Upper lobe of left lung (tissue), 4 donors: ENCODE measurements around the gene GOT1.

ENCODE experiments used
- POLR2AphosphoS5 ChIP-seq, 2 donors: sonication (generic); formaldehyde crosslinking; IDR thresholded peaks; one replicate each; pipeline ENCODE4 v1.5.1; 2017; ENCODE audit warnings: antibody characterized with exemption in 2 of 2
- TF ChIP-seq, protein P1 (sequence below), 6 experiments: fragments of 450-650 bp in 4 of 6; fragments of 200-600 bp in 2 of 6; sonication (generic) in 2 of 6; IDR thresholded peaks; one replicate each; pipeline ENCODE4 v1.5.1; 2016 to 2019; ENCODE audit warnings: antibody characterized with exemption in 6 of 6

DNA sequence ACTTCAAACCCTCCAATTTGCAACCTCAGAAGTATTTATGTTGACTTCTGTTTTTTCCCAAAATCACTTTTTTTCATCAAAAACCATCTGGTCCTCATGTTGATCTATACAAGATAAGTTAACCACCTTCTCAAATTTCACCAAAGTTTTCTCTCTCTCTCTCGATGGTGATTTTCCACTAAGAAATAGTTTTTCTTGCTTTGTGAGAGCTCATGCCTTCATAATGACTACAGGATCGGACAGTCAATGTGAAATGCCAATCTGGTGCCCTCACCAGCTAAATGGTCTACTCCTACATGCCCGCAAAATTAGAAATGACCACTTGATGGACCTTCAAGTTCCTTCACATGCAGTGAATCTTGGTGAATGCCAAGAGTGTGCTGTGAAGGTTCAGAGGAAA is 60.9 kb downstream of the GOT1 start:
- TF ChIP-seq POLR2AphosphoS5 (IDR thresholded peaks at IDR 0.05): no peak
- TF ChIP-seq, protein P1, sequence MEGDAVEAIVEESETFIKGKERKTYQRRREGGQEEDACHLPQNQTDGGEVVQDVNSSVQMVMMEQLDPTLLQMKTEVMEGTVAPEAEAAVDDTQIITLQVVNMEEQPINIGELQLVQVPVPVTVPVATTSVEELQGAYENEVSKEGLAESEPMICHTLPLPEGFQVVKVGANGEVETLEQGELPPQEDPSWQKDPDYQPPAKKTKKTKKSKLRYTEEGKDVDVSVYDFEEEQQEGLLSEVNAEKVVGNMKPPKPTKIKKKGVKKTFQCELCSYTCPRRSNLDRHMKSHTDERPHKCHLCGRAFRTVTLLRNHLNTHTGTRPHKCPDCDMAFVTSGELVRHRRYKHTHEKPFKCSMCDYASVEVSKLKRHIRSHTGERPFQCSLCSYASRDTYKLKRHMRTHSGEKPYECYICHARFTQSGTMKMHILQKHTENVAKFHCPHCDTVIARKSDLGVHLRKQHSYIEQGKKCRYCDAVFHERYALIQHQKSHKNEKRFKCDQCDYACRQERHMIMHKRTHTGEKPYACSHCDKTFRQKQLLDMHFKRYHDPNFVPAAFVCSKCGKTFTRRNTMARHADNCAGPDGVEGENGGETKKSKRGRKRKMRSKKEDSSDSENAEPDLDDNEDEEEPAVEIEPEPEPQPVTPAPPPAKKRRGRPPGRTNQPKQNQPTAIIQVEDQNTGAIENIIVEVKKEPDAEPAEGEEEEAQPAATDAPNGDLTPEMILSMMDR (IDR thresholded peaks at IDR 0.05): no peak
